Mononuclear cell (primary cell): ENCODE results near the gene ANKRD65. TPM values are rescaled to one million over a fixed set of nuclear protein-coding genes. Genes with fewer than 3 reads are reported as not detected.
"Not testable (repeated sequence)": the region's sequence is repeated elsewhere in the genome, so short reads cannot be mapped to it uniquely, and the experiment has no call there.

Source experiments
- H3K27me3 ChIP-seq: 2 replicates; pipeline ENCODE4 v1.6.0; 2011; ENCODE audit warnings: low read length, control low read depth; ENCODE audit not compliant: insufficient read depth
- H3K4me1 ChIP-seq: 2 replicates; pipeline ENCODE4 v1.5.1; 2011; ENCODE audit warnings: mild to moderate bottlenecking, low read length, control low read depth; ENCODE audit not compliant: insufficient read depth
- H3K4me3 ChIP-seq: 2 replicates; pipeline ENCODE4 v1.5.1; 2011; ENCODE audit warnings: mild to moderate bottlenecking, low read length, moderate library complexity
- H3K9me3 ChIP-seq: 2 replicates; pipeline ENCODE4 v1.5.1; 2011; ENCODE audit warnings: low read depth, mild to moderate bottlenecking, control low read depth, low read length
- total RNA-seq: library from RNA; depleted of rRNA; stranded (reverse); fragments of >200 nt; gene quantifications from one replicate; pipeline ENCODE4 v1.2.3, GENCODE V29; 2012

The ANKRD65 gene
- total RNA-seq, 1 donor, result not detected

DNA sequence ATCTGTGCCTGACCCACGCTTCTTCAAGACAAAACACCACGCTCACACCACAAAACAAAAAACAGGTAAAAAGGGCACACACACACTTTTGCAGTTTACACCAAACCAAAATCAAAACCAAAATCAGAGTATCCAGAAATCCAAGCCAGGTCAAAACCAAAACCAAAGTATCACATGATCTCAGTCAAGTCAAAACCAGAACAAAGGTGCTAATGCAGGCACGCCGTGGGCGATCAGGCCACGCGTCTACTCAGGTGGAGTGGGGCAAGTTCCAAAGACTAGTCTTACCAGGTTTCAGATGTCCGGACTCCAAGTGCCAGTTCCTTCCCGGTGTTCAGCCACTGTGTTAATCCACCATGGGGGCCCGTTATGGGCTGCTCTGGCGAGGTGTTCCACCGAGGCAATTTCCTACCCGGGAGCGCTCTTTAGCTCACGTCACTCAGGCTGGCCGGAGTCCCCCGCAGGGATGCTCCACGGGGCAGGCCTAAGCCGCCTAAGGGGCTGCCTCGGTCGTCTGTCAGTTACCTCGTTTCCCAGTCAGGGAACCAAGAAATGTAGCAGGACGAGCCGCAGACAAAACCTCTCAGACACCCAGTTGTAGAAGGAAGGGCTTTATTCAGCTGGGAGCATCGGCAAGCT is 3.1 kb downstream of the ANKRD65 start:
- H3K27me3 ChIP-seq, H3K4me3 ChIP-seq, H3K9me3 ChIP-seq, H3K4me1 ChIP-seq: not testable (repeated sequence)

DNA sequence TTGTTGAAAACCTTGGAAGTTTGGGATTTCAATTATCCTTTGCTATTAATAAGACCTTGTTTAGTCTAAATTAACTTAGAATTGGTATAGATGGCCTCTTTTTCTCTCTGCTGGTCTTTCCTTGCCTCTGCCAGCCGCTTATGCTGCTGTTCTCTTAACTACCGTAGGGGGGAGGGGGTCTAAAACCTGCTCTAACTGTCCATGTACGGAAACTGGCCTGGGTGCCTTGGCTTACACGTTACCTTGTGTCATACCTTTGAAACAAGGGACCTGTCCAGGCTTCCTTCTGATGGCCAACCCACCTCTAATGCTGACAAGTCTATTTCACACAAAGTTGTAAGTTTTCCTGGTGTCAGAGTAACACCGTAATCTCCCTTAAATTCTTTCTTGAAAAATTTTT is 3.7 kb downstream of the ANKRD65 start:
- H3K27me3 ChIP-seq, H3K4me1 ChIP-seq, H3K9me3 ChIP-seq, H3K4me3 ChIP-seq: not testable (repeated sequence)

DNA sequence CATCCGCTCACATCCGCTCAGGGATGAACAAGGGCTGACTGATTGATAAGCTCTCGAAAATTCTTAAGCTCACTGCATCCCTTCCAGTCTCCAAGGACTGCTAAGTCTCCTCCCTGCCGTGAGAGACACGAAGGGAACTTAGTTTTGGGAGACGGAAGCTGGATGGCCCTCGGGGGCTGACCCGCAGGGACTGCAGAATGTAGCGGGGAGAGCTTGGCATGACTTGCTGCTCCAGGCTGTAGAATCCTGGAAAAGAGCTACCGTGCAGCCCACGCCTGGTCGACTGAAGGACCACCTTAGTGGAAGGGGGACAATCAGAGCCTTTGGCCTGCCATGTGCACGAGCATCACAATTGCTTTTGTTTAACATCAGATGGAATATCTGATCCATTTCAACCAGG is 5.3 kb downstream of the ANKRD65 start:
- Histone ChIP-seq H3K27me3 (no peaks in the 10 kb centered on the region), H3K4me1 (no peaks in the 10 kb centered on the region), H3K9me3 (no peaks in the 10 kb centered on the region)

DNA sequence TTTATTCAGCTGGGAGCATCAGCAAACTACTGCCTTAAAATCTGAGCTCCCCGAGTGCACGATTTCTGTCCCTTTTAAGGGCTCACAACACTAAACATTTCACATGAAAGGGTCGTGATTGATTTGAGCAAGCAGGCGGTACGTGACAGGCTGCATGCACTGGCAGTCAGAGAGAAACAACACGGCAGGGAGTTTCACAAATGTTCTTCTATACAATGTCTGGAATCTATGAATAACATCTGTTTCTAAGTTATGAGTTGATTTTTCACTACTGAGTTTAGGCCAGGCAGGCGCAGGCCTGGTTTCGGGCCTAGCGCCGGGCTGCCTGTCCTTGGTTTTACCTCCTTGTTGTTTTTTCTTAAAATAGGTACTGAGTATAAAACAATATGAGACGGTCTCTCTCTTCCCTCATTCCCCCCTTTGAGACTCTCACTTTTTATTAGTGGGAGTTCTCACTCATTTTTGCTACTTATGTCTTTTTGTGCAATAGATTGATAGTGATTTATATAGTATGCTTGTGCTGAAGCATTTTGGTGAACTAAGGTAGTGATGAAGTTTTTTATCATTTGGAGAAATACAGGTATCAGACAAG is 8.7 kb downstream of the ANKRD65 start:
- not testable (repeated sequence) for H3K27me3 ChIP-seq, H3K4me3 ChIP-seq, H3K9me3 ChIP-seq
- peaks cover 10% of the 10 kb centered on the region for H3K4me1 ChIP-seq

More for the DNA sequence above, 5.3 kb downstream of the ANKRD65 start:
- no peak overlapping the region for H3K4me3 ChIP-seq

DNA sequence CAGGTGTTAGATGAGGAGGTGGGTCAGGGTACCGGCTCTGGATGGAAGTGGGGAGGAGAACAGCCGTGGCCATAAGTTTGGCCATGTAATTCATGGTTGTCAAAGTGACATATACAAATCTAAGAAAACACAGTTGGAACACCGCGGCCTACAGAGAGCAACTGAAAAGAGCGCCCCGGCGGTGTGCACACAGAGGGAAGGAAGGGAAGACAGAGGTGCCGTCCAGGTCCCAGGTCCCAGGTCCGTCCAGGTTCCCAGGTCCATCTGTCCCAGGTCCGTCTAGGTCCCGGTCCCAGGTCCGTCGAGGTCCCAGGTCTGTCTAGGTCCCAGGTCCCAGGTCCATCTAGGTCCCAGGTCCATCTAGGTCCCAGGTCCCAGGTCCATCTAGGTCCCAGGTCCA is 9.4 kb downstream of the ANKRD65 start:
- no peaks in the 10 kb centered on the region for H3K9me3 ChIP-seq
- peaks cover 10% of the 10 kb centered on the region for H3K4me1 ChIP-seq
- H3K4me3 ChIP-seq, result no peak overlapping the region
- H3K27me3 ChIP-seq, result no peaks in the 10 kb centered on the region

DNA sequence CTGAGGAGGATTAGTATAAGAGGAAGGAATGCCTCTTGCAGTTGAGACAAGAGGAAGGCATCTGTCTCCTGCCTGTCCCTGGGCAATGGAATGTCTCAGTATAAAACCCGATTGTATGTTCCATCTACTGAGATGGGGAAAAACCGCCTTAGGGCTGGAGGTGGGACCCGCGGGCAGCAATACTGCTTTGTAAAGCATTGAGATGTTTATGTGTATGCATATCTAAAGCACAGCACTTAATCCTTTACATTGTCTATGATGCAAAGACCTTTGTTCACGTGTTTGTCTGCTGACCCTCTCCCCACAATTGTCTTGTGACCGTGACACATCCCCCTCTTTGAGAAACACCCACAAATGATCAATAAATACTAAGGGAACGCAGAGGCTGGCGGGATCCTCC is 10.8 kb downstream of the ANKRD65 start:
- peaks cover 23% of the 10 kb centered on the region for H3K4me1 ChIP-seq
- not testable (repeated sequence) for H3K27me3 ChIP-seq, H3K4me3 ChIP-seq, H3K9me3 ChIP-seq

DNA sequence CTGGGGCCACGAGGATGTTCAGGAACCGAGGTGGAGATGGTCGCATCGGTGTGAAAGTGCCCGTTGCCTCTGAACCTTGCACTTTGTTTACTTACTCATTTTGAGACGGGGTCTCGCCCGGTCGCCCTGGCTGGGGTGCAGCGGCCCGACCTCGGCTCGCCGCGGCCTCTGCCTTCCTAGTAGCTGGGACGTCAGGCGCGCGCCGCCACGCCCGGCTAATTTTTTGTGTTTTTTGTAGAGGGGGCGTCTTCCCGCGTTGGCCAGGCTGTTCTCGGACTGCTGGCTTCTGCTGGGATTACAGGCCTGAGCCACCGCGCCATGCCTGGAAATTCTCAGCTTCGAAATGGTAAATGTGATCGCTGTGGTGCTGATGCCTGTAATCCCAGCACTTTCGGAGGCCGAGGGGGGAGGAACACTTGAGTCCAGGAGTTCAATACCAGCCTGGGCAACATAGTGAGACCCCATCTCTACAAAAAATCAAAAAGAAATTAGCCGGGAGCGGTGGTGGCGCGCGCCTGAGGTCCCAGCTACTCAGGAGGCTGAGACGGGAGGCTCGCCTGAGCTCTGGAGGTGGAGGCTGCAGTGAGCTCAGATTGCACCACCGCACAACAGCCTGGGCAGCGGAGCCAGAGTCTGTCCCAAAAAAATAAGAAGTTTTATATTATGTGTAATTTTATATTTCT is 13.3 kb downstream of the ANKRD65 start:
- no peaks in the 10 kb centered on the region for H3K27me3 ChIP-seq
- H3K4me1 ChIP-seq, result peaks cover 26% of the 10 kb centered on the region
- H3K4me3 ChIP-seq, result peak overlapping the region; percentile 98

DNA sequence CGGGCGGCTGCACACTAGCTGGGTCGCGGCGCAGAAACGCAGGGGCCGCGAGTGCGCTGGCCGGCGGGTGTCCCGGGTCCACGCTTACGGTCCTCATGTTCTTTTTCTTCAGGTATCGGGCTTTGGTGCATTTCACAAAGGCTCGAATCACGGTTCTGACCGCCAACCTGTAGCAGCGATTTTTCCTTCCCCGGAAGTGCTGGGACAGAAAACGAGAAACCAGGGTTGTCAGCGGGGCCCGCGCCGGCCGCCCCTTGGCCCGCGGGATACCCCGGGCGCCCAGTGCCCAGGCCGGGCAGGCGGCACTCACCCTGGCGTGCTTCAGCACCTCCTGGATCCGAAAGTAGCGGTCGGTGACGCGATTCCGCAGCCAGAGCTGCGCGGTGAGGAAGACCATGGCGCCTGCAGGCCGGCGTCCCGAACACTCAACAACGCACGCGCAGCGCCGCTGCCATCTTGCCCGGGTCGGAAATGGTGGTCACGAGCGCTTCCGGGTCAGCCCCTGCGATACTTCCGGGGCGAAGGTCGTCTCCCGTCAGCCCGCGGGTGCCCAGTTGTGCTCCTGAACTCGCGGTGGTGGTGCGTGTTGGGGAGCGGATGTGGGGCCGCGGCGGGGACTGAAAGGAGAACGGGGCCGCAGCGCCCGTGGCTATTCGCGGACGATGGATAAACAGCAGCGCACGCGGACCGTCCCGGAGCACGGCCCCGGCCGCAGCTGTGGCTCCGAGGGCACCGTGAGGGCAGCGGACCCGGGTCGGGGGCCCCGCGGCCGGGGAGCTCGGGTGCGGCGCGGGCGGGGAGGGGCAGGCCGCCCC is 14.0 kb downstream of the ANKRD65 start, which contains the start of gene MRPL20:
Gene MRPL20, minus strand, starts transcription at position 473 of the 815 bp plus-strand sequence. Its CDS starts 76 bp downstream, at position 397.
- Histone ChIP-seq H3K9me3 (no peaks in the 10 kb centered on the region), H3K27me3 (no peaks in the 10 kb centered on the region), H3K4me3 (peak within 1 kb of the TSS; percentile 98), H3K4me1 (peaks cover 26% of the 10 kb centered on the region)

More for the DNA sequence above, 13.3 kb downstream of the ANKRD65 start:
- H3K9me3 ChIP-seq, result no peaks in the 10 kb centered on the region

DNA sequence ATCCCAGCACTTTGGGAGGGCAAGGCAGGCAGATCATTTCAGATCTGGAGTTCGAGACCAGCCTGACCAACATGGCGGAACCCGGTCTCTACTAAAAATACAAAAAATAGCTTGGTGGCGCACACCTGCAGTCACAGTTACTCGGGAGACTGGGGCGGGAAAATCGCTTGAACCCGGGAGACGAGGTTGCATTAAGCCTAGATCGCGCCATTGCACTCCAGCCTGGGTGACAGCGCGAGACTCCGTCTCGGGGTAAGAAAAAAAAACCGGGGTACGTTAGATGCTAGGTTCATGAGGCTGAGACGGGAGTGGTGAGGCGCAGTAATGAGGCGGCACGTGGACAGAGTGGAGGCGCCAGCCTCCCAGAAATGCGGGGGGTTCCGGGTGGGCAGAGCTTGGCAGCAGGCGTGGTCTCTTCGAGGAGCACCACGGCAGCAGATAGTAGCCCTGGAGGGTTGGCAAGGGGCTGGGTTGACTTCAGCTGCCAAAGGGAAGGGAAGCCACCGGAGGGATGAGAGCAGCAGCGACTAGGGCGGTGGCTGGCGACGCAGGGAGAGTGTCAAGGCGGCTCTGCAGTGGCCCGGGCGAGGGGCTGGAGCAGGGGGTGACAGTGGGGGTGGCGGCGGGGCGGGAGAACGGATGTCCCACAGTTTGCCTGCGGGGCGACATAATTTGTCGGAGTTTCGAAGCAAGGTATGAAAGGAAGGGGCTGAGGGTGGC is 14.8 kb downstream of the ANKRD65 start:
- peaks cover 26% of the 10 kb centered on the region for H3K4me1 ChIP-seq

DNA sequence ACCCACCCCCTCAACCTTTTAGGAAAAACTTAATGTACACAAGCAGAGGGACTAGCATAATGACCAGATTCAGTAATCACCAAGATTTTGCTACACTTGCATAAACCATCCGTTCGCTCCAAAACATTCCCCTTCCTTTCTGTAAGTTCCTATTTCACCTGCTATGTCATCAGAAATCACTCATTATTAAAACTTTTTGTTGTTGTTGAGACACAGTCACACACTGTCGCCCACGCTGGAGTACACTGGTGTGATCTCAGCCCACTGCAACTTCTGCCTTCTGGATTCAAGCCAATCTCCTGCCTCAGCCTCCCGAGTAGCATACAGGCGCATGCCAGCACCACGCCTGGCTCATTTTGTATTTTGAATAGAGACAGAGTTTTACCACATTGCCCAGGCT is 17.4 kb downstream of the ANKRD65 start:
- Histone ChIP-seq H3K27me3 (no peaks in the 10 kb centered on the region), H3K9me3 (no peaks in the 10 kb centered on the region), H3K4me1 (peaks cover 41% of the 10 kb centered on the region), H3K4me3 (no peak overlapping the region)

More for the DNA sequence above, 14.8 kb downstream of the ANKRD65 start:
- Histone ChIP-seq H3K4me3 (peak overlapping the region; percentile 98), H3K27me3 (no peaks in the 10 kb centered on the region), H3K9me3 (no peaks in the 10 kb centered on the region)

DNA sequence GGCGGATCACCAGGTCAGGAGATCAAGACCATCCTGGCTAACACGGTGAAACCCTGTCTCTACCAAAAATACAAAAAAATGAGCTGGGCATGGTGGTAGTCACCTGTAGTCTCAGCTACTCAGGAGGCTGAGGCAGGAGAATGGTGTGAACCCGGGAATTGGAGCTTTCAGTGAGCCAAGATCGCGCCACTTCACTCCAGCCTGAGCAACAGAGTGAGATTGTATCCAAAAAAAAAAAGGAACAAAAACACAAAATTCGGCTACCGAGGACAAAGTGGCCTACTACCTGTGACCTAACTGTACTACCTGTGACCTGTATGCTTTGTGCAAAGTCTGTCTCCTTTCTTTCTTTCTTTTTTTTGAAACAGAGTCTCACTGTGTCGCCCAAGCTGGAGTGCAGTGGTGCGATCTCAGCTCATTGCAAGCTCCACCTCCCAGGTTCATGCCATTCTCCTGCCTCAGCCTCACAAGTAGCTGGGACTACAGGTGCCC is 18.1 kb downstream of the ANKRD65 start:
- not testable (repeated sequence) for H3K4me3 ChIP-seq, H3K9me3 ChIP-seq, H3K27me3 ChIP-seq
- H3K4me1 ChIP-seq, result peaks cover 42% of the 10 kb centered on the region

DNA sequence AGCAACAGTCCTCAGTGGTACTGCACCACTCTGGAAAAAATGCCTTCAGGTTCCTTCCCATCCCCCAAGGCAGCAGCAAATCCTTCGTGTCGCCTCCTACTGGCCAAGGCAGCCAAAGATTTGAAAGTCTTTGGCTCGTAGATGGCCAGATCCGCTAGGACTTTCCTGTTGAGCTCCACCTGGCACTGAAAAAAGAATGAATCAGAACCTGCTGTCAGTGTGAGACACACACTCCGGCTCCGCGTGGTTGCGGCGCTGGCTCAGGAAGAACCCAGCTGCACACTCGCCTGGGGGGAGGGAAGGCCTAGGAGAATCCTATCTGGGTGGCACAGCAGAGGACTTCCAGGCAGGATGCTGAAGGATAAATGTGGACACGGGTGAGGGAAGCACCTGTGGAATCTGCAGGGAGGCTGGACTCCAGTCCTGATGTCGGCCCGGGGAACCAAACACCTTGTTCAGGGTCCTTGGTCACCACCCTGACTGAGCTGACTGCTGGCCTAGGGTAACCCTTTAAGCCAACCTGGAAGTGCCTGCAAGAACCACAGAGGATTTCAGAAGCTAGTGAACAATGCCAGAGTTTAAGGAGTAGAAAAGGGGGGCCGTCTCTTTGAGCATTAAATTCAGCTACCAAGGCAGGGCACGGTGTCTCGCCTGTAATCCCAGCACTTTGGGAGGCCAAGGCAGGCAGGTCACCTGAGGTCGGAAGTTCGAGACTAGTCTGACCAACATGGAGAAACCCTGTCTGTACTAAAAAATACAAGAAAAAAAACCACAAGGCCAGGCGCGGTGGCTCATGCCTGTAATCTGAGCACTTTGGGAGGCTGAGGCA is 18.8 kb downstream of the ANKRD65 start:
- H3K27me3 ChIP-seq, result no peaks in the 10 kb centered on the region
- H3K4me1 ChIP-seq, result peaks cover 45% of the 10 kb centered on the region

DNA sequence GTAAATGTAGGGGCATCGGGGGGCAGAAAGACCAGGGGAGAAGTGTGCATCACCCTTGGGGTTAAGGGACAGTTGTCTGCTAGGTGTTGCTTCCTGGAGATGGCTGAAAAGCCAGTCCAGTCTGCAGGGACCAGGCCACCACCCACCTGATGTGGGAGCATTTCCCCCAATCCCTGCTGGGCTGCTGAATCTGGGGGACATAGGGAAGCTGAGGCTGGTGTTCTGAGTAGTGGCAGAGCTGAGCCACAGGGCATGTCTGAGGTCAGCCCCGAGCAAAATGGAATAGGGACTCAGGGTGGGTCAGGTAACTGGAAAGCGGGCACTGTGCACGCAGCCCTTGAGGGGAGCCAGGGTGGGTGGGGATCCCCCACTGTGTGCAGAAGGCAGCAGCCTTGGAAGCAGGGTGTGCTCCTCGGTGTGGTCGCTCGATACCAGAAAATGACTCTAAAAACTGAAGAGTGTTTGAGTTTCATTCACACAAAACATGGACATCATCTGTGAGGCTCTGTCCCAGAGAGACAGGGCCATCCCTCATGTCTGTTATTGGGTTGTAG is 19.5 kb downstream of the ANKRD65 start:
- Histone ChIP-seq H3K9me3 (no peaks in the 10 kb centered on the region), H3K27me3 (no peaks in the 10 kb centered on the region), H3K4me1 (peaks cover 50% of the 10 kb centered on the region), H3K4me3 (no peak overlapping the region)

More for the DNA sequence above, 18.8 kb downstream of the ANKRD65 start:
- Histone ChIP-seq H3K4me3 (no peak overlapping the region), H3K9me3 (no peaks in the 10 kb centered on the region)
